Measurements from ENCODE around the gene SPINT3. TPM values are rescaled to one million over a fixed set of nuclear protein-coding genes. Genes with fewer than 3 reads are reported as not detected.

Gene SPINT3
- total RNA-seq, 1 donor from 2014 or later = not detected

GRCh38 chr20:45545351-45545750 is 29.9 kb upstream of the SPINT3 start:
- Mint-ChIP-seq H3K27ac (no peak overlapping the region), H3K36me3 (ENCODE audit: low read depth) (no peaks in the 10 kb centered on the region), H3K27me3 (peaks cover 29% of the 10 kb centered on the region), H3K4me3 (no peak overlapping the region), H3K9me3 (peaks cover 3% of the 10 kb centered on the region), H3K4me1 (no peaks in the 10 kb centered on the region)
- no peak for ATAC-seq (ENCODE audit: low read depth)
- no peak for TF ChIP-seq CTCF (IDR thresholded peaks at IDR 0.05)
- DNase-seq = no peak
- ChIA-PET POLR2A (no interaction called here), CTCF (no interaction called here)
- intact Hi-C loops (cut with micrococcal nuclease) = no loop called here

- peaks cover 34% of the 10 kb centered on the region for H3K27me3 Mint-ChIP-seq
- no peak for ATAC-seq (ENCODE audit: low read depth)
- DNase-seq = no peak
- CTCF ChIA-PET = no interaction called here
- H3K36me3 Mint-ChIP-seq (ENCODE audit: low read depth) = no peaks in the 10 kb centered on the region
- POLR2A ChIA-PET = no interaction called here
- no peak for TF ChIP-seq CTCF (IDR thresholded peaks at IDR 0.05)
- intact Hi-C loops (cut with micrococcal nuclease) = no loop called here
- H3K4me1 Mint-ChIP-seq = no peaks in the 10 kb centered on the region
- H3K27ac Mint-ChIP-seq = no peak within 1 kb of the TSS
- no peak within 1 kb of the TSS for H3K4me3 Mint-ChIP-seq
- H3K9me3 Mint-ChIP-seq = no peaks in the 10 kb centered on the region
Measured at GRCh38 chr20:45539382-45539781, 24.0 kb upstream of the SPINT3 start, which contains the start of gene WFDC6. Gene WFDC6, minus strand, starts transcription at chr20:45539482. Its CDS starts 75 bp downstream, at chr20:45539407.

- H3K27ac Mint-ChIP-seq = no peak overlapping the region
- no peaks in the 10 kb centered on the region for H3K4me1 Mint-ChIP-seq
- intact Hi-C loops (cut with micrococcal nuclease) = no loop called here
- no peak for DNase-seq
- ChIA-PET POLR2A (no interaction called here), CTCF (no interaction called here)
- ATAC-seq (ENCODE audit: low read depth) = no peak
- H3K9me3 Mint-ChIP-seq = no peaks in the 10 kb centered on the region
- no peak for TF ChIP-seq CTCF (IDR thresholded peaks at IDR 0.05)
- H3K36me3 Mint-ChIP-seq (ENCODE audit: low read depth) = no peaks in the 10 kb centered on the region
- H3K27me3 Mint-ChIP-seq = peaks cover 28% of the 10 kb centered on the region
- H3K4me3 Mint-ChIP-seq = no peak overlapping the region
Measured at GRCh38 chr20:45538209-45538799, 22.9 kb upstream of the SPINT3 start.

GRCh38 chr20:45527294-45527693 is 11.9 kb upstream of the SPINT3 start:
- Mint-ChIP-seq H3K4me3 (no peak overlapping the region), H3K9me3 (no peaks in the 10 kb centered on the region), H3K36me3 (ENCODE audit: low read depth) (no peaks in the 10 kb centered on the region), H3K4me1 (no peaks in the 10 kb centered on the region), H3K27ac (no peak overlapping the region), H3K27me3 (peaks cover 34% of the 10 kb centered on the region)
- TF ChIP-seq CTCF (IDR thresholded peaks at IDR 0.05) = no peak
- POLR2A ChIA-PET = interaction anchor here (0.7 kb wide), 1 partner anchor 233 kb away, joined by 7 read pairs; no protein-coding TSS in a partner anchor
- intact Hi-C loops (cut with micrococcal nuclease) = no loop called here
- no peak for ATAC-seq (ENCODE audit: low read depth)
- no peak for DNase-seq
- CTCF ChIA-PET = no interaction called here

- Mint-ChIP-seq H3K4me3 (no peak overlapping the region), H3K9me3 (peaks cover 2% of the 10 kb centered on the region), H3K27ac (no peak overlapping the region), H3K27me3 (peaks cover 37% of the 10 kb centered on the region), H3K4me1 (no peaks in the 10 kb centered on the region), H3K36me3 (ENCODE audit: low read depth) (no peaks in the 10 kb centered on the region)
- CTCF ChIA-PET = interaction anchor here (1.1 kb wide), 1 partner anchor 247 kb away, joined by 3 read pairs; no protein-coding TSS in a partner anchor
- no peak for TF ChIP-seq CTCF (IDR thresholded peaks at IDR 0.05)
- no peak for ATAC-seq (ENCODE audit: low read depth)
- intact Hi-C loops (cut with micrococcal nuclease) = no loop called here
- POLR2A ChIA-PET = no interaction called here
- no peak for DNase-seq
Measured at GRCh38 chr20:45523821-45524220, 8.4 kb upstream of the SPINT3 start.

All from activated B cell treated with CpG ODN at 0.5 μM for 24 hours (primary cell).